Measurements from ENCODE around the gene FBXO11.
A peak's percentile ranks its signal among the peaks of the same experiment; 100 is the strongest.

Gene FBXO11

DNA sequence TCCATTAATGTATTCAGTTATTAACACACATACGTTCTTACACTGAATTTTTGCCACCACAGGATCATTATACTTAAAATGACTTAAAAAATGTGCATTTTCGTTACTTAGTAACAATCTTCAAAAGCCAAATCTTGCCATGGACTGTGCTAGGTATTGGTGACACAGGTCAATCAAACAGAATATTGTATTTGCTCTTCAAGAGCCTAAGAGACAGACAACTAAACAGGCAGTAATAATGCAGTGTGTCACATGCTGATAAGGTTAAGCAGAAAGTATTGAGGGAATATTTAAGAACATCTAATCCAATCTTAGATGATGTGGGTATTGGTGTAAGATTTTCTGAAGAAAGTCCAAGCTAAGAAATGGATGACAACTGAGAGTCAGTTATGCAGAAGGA, 56.9 kb downstream of the FBXO11 start:
- no peak for DNase-seq

GRCh38 chr2:47844162-47844561, 62.1 kb downstream of the FBXO11 start:
- DNase-seq, result no peak

DNA sequence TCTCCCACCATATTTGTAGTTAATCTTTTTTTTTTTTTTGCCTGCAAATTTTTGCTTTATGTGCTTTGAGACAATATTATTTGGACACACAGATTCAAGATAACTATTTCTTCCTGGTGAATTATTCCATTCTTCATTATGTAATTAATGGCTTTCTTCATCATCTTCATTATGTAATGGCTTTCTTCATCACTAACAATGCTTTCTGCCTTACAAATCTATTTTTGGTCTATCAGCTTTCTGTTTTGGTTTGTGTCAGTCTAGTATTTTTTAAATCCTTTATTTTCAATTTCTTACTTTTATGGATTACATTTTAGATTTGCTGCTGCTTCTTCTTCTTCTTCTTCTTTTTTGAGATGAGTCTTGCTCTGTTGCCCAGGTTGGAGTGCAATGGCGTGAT, 62.9 kb downstream of the FBXO11 start:
- DNase-seq, result peak in 1 of 2 donors; percentile 17

DNA sequence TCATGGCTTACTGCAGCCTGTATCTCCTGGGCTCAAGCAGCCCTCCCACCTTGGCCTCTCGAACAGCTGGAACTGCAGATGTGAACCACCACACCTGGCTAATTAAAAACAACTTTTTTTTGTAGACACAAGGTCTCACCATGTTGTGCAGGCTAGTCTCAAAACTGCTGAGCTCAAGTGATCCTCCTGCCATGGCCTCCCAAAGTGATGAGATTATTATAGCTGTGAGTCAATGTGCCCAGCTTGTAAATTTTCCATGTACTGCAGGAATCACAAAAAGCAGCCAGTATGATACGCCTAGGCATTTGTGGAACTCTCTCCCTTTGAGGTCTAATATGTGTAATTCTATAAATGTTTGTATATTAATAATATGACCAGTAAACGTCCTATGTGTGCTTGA, 63.5 kb downstream of the FBXO11 start:
- no peak for DNase-seq

DNA sequence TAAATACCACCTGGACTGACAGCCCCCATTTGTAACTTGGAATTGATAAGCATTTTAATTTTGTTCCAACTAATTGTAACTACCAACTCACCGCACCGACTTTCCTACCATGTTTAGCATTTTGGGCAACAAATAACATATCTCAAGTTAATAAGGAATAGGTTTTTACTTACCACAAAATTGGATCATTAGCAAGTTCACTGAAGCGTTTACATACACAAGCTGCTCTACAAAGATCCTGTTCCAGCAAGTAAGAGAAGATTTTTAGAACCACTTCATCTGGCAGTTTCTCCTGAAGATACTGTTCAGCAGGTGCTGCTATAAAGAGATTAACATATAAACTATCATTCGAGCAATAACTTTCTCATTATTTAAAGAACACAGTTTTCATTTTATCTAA, 67.6 kb downstream of the FBXO11 start:
- no peak for DNase-seq

DNA sequence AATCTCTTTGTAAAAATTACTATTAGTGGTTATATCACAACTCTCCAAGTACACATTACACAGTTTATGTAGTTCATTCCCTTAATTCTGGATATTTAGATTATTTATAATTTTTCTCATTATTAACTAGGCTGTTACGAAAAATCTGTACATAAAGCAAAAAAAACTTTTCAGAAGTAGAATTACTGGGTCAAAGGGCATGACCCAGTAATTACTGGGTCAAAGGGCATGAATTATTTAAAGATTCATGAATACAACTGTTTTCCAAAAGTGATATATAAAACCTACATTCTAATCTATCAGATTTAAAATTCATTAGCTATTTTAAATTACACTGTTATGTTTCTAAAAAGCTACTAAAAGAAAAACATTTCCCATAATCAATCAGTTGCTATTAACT, 68.0 kb downstream of the FBXO11 start:
- no peak for DNase-seq

DNA sequence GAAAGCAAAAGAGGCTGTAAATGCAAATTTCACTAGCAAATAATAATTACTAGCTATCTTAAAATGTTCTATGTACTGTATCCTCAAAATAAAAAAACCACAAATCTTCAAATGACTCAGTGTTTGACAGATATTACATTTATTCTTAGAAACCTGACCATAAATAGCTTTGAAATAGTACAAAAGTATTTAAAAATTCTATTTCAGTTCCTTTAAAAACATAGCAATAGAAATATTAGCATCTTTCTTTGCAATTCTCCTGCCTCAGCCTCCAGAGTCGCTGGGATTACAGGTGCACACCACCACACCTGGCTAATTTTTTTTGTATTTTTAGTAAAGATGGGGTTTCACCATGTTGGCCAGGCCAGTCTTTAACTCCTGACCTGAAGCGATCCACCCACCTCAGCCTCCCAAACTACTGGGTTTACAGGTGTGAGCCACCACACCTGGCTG, 72.8 kb downstream of the FBXO11 start:
- no peak for DNase-seq

DNA sequence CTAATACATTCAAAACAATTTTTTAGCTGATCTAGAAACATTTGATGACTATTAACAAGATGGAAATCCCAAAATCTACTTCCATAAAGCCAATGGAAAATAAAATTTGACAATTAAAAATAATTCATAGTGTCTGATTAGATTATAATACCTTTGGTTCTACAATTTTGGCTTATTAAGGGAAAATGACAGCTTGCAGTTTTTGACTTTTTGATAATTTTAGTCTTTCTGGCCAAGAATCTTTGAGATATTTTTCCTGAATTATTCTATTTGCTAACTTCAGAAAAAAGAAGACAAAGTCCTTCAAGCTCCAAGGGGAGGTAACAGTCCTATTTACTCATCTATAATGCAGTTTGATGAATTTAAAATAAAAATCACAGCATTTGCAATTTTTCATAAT, 83.8 kb downstream of the FBXO11 start:
- DNase-seq, result no peak

- DNase-seq, result no peak
Observed at GRCh38 chr2:47819834-47820233, 86.5 kb downstream of the FBXO11 start.

- no peak for DNase-seq
Observed at GRCh38 chr2:47818777-47819176, 87.5 kb downstream of the FBXO11 start.

DNA sequence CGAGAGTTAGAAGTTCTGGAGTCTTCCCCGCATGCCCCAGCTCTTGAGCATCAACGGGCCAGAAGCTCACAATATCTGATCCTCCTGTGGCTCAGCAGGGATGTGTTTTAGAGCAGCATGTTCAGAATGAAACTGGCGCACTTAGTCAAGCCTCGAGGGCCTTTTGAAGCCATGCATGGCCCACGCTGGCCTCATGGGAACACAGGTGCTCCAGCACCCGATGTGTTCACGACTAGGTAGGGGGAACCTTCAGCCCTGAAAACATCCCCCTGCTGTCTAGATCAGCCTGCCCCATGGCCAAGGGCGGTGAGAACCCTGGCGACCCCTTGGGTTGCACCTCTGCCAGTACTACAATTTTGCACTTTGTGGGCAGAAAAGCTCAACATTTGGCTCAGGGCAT, 90.5 kb downstream of the FBXO11 start:
- no peak for DNase-seq

DNA sequence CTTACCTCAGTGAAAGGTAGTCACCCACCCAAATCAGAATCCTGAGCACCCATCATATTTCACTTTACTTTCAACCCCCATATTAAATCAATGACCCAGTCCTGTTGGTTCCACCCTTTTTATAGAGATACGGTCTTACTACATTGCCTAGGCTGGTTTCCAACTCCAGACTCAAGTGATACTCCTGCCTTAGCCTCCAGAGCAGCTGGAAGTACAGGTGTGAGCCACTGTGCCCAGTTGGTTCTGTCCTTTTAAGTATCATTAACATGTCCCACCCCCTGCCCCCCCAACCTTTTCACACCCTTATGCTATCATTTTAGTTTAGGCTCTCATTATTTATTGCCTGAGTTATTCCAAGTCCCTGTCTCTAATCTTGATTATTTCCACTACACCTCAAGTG, 94.6 kb downstream of the FBXO11 start:
- DNase-seq, result no peak

DNA sequence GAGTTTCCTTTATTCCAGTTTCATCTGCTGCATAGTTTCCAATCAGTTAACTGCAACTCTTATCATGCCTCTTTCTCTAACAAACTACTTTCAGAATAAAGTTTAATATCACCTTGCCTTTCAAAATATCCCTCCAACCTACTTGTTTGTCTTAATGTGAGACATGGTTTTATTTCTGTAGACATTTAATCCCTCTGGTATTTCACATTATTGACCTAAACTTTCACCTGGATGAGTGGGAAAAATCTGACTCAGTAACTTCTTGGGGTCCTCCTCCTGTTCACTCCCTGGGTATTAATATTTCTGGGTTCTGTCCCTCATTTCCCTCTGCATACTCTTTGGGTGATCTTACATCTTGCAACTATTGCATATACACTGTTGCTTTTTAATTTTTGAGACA, 95.4 kb downstream of the FBXO11 start:
- DNase-seq, result no peak

- DNase-seq, result no peak
Observed at GRCh38 chr2:47809903-47810302, 96.4 kb downstream of the FBXO11 start.

GRCh38 chr2:47808614-47809013, 97.7 kb downstream of the FBXO11 start:
- no peak for DNase-seq

DNA sequence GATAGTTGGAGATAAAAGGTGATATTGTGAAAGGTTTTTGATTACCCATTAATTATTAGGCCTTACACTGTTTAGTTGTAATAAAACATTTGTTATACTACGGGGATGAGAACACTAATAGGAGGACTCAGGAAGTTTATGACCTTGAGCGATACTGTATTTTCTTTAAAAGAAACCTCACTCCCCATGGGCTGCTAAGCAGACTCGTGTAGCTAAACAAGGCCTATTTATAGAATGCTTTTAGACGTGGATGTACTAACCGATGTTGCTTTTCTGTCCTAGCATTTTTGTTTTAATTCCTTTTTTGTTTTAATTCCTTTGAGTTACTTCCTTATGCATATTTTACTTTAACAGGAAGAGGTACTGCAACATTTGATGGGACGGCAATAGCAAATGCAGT, 100.4 kb downstream of the FBXO11 start:
- no peak for DNase-seq

DNA sequence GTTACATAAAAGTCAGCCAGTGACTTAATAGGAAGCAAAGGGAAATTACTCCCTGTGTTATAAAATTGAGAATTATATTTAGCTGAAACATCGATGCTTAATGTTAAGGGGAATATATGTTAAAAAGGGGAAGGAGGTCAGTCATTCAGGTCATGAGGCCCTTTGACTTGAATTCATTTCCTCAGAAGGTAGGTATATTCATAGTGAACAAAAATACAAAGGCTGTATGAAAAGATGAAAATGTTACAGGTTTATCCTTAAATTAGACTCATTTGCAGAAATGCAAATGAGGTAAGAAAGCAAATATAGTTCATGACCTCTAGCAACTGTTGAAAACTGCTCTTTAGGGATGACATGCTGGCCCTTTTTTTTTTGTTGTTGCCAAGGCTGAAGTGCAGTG, 102.5 kb downstream of the FBXO11 start:
- no peak for DNase-seq

DNA sequence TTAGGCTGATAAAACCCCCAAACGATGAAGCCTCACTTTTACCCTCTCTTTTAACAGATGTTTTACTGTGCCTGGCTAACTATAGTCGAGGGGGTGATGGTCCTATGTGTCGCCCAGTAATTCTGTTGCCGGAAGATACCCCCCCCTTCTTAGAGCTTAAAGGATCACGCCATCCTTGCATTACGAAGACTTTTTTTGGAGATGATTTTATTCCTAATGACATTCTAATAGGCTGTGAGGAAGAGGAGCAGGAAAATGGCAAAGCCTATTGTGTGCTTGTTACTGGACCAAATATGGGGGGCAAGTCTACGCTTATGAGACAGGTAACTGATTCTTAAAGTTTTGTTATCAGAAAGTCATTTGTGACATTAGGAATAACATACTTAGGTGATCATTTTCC, 102.9 kb downstream of the FBXO11 start:
- no peak for DNase-seq

DNA sequence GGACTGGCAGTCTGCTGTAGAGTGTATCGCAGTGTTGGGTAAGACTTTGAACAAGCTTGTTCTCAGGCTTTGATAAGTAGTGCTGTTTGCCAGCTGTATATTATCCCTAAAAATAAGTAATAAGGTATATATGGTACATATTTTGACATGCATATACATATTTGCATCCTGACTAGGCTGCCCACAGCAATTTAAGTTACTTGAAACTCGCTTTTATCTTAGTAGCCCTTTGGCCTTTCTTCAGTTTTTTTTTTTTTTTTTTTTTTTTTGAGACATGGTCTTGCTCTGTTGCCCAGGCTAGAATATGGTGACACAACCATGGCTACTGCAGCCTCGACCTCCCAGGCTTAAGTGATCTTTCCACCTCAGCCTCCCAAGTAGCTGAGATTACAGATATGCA, 105.2 kb downstream of the FBXO11 start:
- DNase-seq, result no peak

DNA sequence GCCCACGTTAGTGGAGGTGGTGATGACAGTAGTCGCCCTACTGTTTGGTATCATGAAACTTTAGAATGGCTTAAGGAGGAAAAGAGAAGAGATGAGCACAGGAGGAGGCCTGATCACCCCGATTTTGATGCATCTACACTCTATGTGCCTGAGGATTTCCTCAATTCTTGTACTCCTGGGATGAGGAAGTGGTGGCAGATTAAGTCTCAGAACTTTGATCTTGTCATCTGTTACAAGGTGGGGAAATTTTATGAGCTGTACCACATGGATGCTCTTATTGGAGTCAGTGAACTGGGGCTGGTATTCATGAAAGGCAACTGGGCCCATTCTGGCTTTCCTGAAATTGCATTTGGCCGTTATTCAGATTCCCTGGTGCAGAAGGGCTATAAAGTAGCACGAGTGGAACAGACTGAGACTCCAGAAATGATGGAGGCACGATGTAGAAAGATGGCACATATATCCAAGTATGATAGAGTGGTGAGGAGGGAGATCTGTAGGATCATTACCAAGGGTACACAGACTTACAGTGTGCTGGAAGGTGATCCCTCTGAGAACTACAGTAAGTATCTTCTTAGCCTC, 107.2 kb downstream of the FBXO11 start:
- DNase-seq, result peak in 1 of 2 donors; percentile 10

GRCh38 chr2:47798631-47799030, 107.7 kb downstream of the FBXO11 start:
- peak; percentile 59 to 87 for DNase-seq

- DNase-seq, result no peak
Observed at GRCh38 chr2:47796090-47796697, 110.1 kb downstream of the FBXO11 start.

- DNase-seq, result peak; percentile 74 to 79
Observed at GRCh38 chr2:47785986-47786385, 120.3 kb downstream of the FBXO11 start.

DNA sequence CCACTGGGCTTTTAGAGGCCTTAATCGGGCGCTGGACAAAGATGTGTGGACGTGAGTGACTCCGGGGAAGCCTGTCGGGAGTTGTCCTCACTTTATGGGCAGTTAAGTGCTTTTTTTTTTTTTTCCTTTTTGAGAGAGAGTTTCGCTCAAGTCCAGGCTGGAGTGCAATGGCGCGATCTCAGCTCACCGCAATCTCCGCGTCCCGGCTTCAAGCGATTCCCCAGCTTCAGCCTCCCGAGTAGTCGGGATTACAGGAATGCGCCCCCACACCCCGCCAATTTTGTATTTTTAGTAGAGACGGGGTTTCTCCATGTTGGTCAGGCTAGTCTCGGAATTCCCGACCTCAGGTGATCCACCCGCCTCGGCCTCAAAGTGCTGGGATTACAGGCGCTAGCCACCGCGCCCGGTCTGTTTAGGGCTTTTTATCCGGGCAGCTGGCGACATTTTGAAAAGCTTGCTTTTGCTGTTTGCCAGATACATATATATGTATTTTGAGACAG, 121.9 kb downstream of the FBXO11 start:
- DNase-seq, result no peak
